KG1 (cell line): ENCODE results near the gene FBH1.
"Not testable (repeated sequence)": the region's sequence is repeated elsewhere in the genome, so short reads cannot be mapped to it uniquely, and the experiment has no call there.

Source experiments
- DNase-seq: peaks from one replicate; lab custom pipeline; 2025; lab: John Stamatoyannopoulos, UW

The FBH1 gene

DNA sequence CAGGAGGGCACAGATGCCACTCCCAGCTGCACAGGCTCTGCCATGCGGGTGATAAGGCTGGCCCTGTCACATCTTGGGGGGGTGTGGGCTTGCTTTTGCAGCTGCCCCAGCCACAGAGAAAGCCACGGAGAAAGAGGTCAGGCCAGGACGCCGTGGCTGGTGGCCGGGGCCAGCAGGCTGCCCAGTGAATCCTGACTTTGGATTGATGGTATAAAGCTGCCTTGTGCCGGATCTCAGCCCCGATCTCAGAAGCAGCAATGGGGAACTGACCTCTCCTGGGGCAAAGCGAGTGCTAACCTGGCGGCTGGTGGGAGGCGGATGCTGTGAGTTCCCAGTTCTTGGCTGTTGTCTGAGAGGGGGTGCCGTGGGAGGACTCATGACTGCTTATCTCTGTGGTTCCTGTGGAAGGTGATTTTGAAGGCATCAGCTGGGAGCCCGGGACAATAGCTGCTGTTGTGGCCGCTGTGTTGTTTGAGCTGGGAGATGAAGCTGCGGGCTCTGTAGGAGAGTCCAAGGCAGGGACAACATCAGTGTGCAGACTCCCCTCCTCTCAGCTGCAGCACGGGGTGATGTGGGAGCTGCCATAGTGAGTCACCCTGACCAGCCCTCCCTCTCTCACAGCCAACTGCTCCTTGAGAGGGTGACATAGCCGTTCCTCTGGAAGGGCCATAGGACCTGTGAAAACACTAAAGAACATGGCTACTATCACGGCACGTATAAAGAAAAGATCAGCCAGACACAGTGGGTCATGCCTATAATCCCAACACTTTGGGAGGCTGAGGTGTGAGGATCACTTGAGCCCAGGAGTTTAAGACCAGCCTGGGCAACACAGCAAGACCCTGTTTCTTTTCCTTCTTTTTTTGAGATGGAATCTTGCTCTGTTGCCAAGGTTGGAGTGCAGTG is 70.3 kb downstream of the FBH1 start:
- no peak for DNase-seq

DNA sequence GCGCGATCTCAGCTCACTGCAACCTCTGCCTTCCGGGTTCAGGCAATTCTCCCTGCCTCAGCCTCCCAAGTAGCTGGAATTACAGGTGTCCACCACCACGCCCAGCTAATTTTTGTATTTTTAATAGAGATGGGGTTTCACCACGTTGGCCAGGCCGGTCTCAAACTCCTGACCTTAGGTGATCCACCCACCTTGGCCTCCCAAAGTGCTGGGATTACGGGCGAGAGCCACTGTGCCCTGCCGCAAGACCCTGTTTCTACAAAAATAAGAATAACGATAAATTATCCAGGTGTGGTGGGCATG is 70.9 kb downstream of the FBH1 start:
- not testable (repeated sequence) for DNase-seq

DNA sequence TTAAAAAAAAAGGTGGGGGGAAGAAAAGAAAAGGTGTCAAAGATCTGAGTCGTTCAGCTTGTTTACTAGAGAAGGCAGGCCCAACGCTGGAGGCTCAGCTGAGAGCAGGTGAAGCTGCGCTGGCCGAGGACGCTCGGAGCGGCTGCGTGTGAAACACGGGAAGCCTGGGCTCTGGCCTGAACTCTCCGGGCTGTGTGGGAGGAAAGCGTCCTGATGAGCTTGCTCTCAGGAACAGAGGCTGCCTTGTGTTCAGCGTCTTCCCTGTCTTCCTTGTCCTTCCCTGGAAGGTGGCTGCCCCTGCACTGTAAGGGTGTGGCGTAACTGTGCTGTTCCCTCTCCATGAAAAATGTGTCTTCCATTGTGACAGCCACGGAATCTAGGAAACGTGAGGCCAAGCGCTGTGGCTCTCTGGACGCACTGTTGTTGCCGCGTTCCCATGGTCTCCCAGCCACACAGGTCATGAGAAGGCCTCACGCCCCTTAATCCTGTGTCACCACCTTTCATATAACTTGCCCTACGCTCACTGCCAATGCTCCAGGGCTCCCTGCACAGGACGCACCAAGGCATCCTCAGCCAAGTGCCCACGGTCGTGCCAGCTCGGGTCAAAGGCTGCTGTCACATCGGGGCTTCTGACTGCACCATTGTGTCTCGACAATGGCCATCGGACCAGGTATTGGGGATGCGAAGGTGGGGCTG is 71.5 kb downstream of the FBH1 start:
- no peak for DNase-seq

DNA sequence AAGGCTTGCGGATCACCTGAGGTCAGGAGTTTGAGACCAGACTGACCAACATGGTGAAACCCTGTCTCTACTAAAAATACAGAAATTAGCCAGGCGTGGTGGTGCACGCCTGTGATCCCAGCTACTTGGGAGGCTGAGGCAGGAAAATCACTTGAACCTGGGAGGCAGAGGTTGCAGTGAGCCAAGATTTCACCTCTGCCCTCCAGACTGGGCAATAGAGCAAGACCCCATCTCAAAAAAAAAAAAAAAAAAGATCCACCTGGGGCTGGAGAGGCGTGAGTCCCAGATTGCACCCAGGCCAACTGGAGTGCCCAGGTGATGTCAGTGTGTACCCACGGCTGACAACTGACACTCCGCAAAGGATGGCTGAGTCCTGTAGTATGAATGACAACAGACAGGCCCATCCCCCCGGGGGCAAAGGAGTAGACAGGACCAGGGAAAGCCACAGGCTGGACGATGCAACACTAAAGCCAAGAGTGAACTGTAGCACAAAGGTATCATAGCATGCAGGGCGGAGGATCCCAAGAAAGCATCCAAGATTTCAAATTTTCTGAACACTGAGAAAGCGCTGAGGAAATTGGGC is 72.4 kb downstream of the FBH1 start:
- DNase-seq, result not testable (repeated sequence)

GRCh38 chr10:5963071-5963470 is 73.0 kb downstream of the FBH1 start:
- DNase-seq, result no peak

DNA sequence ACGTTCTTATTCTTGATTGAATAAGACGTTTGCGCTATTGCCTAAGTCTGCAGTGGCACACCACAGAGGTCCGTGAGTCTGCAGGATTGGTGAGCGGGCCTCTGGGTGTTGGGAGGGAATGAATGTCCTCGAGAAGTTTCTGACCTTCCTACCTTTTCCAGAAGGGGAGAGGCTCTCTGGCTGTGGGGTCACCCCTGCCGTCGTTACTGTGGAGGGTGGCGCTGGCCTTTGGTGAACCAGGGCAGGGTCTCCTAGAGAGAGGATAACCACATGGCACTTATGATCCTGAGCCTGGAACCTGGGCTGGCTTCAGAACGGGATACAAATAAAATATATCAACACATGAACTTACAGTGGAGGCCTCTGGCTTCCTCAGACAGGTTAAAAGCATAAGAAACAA is 73.5 kb downstream of the FBH1 start:
- no peak for DNase-seq

GRCh38 chr10:5964736-5965135 is 74.7 kb downstream of the FBH1 start:
- DNase-seq, result no peak

GRCh38 chr10:5965266-5965665 is 75.2 kb downstream of the FBH1 start:
- no peak for DNase-seq

GRCh38 chr10:5968037-5968680 is 78.1 kb downstream of the FBH1 start:
- no peak for DNase-seq

GRCh38 chr10:5968681-5969453 is 78.8 kb downstream of the FBH1 start:
- no peak for DNase-seq

DNA sequence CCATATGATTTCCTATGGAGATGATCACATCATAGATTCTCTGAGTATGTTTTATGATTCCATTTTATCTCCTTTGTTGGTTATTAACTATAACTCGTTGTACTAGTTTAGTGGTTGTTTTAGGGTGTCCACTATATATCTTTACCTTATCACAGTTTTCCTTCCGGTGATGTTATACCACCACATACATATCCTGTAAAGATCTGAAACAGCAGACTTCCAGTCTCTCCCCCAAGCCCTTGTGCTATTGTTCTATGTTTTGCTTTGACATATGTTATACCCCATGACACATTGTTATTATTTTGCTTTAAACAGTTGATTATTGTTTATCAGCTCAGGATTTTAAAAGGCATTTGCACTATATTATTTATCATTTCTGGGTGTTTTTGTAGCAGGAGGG is 80.0 kb downstream of the FBH1 start:
- no peak for DNase-seq

GRCh38 chr10:5970527-5970926 is 80.5 kb downstream of the FBH1 start:
- no peak for DNase-seq

- no peak for DNase-seq
Observed at GRCh38 chr10:5971315-5971832, 81.3 kb downstream of the FBH1 start.

GRCh38 chr10:5971886-5972285 is 81.8 kb downstream of the FBH1 start:
- no peak for DNase-seq

- no peak for DNase-seq
Observed at GRCh38 chr10:5973069-5973468, 83.0 kb downstream of the FBH1 start.

DNA sequence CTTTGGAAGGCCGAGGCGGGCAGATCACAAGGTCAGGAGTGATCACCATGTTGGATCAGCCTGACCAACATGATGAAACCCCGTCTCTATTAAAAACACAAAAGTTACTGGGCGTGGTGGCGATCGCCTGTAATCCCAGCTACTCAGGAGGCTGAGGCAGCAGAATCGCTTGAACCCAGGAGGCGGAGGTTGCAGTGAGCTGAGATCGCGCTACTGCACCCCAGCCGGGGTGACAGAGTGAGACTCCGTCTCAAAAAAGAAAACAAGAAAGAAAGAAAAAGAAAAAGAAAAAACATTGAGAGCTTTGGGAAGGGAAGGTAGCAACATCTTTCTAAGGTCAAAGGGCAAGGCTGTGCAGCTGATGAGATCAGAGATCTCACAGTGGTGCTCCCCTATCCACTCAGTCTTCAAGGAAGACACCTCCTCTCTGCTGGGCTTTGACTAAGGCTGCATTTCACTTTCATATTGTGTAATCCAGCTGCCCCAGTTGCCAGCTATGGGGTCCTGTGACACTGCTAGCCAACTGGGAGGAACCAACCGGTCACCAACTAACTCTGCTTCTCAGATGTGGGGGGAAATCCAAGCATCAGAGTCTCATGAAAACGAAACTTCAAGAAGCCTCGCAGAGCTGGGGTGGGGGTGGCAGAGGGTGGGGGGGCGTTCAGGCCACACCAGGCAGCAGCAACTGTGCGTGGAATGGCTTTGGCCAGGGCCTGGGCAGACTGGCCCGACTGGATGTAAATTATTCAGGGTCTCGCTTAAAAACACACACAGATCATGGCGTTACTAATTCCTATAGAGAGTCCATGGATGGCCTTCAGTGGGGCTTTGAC is 85.8 kb downstream of the FBH1 start:
- DNase-seq, result peak; percentile 28

DNA sequence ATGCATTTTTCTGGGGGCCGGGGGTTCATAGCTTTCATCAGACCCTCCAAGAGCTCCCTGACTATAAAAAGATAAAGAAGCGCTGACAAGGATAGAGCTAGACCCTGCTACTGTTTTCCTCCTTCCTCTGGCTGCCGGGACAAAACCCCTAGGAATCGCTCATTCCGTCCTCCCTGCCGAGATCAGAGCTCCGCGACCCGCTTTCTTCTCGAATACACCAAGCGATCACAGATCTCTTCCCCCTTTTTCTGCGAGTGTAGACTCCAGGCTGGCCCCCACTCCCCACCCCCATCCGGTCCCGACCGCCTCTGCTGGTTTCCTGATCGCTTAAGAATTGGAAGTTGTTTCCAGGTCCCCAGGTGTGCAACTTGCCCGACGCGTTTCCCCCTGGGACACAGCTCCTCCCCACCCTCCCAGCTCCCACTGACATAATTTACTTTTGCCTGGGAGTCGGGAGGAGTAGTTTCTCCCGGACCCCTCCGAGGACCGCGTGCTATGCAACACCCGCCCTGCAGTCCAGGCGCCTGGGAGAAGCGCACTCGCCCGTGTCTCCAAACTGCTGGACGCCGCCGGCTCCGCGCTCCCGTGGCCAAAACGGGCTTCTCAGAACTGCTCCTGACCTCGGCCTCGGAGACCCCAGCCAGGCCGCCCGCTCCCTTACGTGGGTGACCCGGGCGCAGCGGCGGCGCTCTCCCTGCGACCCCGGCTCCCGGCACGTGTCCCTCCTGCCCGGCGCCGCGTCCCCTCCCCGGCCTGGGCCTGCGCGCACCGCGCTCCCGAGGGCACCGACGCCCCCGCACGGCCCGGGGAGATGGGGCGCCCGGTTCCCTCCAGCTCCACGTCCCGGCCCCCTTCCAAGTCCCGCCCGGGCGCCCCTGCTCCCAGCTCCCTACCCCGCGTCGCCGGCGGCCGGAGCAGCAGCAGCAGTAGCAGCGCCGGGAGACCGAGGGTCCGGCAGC is 86.7 kb downstream of the FBH1 start:
- peak; percentile 18 for DNase-seq

DNA sequence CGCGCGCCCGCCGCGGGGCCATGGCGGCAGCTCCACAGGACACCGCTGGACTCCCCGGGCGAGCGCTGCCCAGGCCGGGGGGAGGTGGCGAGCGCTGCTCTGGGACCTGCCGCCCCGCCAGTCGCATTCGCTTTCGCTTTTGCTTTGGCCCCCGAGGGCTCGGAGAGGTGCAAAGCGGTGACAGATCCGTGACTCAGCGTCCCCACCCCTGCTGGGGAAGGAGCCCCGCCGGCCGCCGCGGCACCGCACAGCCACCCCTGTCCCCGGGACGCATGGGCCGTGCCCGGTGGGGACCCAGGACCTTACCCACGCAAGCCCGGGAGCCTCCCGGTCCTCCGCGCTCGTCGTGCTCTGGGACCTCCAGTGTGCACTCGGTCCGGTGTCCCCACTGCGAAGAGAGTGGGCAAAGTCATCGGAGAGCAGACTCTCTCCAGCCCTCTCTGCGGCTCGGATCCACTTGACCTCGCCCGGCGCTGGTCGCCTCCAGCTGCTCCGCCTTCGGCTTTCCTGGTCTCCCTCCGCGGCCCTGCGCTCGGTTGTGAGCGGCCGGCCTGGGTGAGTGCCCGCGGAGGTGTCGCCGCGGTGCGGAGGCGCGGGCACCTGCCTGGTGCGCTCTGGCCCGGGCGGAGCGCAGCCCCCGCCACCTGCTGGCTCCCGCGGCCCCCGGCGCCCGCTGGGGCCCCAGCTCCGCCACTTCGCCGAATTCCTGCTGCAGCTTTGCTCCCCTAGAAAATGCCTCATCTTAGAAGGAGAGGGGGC is 87.6 kb downstream of the FBH1 start, which contains the start of gene IL15RA:
Gene IL15RA (minus strand): TSS at position 73 of the 759 bp plus-strand sequence. CDS start 51 bp downstream, at position 22.
- DNase-seq, result peak; percentile 85

- DNase-seq, result no peak
Observed at GRCh38 chr10:5978230-5978489, 88.1 kb downstream of the FBH1 start.
